NCI-H2196 (cell line): ENCODE results near the gene FRMD1.

ENCODE experiments used
- DNase-seq: peaks from one replicate; lab custom pipeline; 2025; ENCODE audit not compliant: unreplicated experiment; lab: John Stamatoyannopoulos, UW

Gene FRMD1

DNA sequence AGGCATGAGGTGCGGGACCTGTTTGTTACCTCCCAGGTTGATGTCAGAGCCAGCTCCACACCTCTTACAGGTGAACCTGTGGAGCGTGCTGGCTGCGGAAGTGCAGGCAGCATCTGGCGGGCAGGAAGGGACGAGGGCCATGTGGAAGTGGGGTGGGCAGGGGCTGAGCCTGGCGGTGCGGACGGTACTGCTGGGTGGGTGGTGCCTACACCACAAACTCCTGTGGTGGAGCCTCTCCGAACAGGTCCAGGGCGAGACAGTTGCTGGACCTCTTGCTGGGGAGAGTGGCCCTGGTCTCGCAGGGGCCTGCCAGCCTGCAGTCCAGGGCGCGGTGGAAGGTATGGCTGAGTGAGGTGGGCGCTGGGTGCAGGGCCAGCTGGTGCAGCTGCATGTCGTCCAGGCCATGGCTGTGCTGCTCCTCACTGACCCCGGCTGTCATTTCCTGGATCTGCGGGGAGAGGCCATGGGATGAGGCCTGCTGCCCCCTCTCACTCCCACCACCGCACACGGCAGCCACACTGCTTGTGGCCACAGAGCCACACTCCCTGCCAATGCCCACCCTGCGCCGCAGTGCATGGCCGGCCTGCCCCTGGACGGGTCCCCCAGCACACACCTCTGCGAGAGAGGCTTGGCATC, 22.0 kb downstream of the FRMD1 start:
- no peak for DNase-seq

DNA sequence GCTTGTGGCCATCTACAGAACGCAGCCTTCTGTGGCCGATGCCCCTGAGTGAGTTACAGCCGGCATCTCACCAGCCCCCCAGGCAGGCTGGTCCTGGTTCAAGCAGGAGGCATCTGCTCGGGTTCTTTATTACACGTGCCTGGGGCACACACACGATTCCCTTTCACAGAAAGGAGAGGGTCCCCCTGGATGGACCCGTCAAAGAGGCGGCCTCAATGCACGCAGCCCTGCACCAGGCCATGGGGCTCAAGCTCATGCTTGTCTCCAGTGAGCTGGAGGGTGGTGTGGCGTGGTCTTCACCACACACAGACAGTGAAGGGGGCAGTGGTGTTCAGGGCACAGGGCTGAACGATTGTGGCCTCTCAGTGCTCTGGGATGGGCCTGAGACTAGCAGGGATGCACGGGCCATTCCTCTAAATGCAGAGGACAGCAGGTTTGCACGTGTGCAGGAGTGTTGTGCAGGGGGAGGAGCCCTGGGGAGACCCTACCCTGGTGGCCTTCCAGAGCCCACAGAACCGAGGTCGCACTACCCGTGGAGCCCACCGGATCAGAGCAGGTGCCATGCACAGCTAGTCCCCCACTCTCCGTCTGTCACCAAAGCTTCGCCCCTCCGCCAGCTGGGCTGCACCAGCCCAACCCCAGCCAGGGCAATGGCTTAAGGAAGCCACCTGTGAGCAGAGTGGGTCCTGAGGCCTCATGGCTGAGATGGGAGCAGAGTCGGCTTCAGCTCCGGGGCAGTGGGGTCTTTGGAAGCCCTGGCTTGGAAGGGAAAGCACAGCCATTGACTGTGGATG, 23.1 kb downstream of the FRMD1 start:
- no peak for DNase-seq

DNA sequence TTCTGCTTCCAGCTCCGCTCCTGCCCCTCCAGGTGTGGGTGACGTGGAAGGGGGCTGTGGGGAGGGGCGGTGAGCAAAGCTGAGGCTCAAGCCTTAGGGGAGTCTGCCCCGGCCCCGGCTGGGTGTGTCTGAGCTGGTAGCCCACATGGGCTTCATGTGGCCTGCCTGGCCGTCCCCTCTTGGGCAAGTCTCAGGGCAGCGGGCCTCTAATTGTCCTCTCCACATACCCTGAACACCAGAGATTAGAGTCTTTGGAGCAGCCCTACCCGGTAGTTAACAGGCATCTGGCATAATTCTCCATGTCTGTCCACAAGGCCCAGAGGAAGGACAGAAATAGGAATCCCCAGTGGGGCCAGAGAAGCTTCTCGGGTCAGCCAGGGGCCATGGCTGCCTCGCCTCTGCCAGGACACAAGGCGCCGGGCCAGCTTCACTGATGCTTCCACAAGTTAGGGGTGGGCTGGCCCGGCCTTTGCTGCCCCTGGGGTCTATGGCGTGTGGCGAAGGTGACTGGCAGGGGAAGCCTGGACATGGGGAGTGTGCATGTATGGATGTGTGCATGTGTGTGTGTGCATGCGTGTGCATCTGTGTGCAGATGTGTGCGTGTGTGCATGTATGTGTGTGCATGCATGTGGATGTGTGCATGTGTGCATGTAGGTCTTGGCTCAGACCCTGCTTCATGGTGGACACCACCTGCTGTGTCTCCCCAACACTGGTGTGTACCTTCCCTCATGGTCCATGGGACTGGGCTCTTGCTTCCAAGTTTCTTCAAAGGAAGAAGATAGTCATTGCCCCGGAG, 24.0 kb downstream of the FRMD1 start:
- no peak for DNase-seq

- no peak for DNase-seq
These were observed 25.0 kb downstream of the FRMD1 start for GRCh38 chr6:168053957-168054471.

DNA sequence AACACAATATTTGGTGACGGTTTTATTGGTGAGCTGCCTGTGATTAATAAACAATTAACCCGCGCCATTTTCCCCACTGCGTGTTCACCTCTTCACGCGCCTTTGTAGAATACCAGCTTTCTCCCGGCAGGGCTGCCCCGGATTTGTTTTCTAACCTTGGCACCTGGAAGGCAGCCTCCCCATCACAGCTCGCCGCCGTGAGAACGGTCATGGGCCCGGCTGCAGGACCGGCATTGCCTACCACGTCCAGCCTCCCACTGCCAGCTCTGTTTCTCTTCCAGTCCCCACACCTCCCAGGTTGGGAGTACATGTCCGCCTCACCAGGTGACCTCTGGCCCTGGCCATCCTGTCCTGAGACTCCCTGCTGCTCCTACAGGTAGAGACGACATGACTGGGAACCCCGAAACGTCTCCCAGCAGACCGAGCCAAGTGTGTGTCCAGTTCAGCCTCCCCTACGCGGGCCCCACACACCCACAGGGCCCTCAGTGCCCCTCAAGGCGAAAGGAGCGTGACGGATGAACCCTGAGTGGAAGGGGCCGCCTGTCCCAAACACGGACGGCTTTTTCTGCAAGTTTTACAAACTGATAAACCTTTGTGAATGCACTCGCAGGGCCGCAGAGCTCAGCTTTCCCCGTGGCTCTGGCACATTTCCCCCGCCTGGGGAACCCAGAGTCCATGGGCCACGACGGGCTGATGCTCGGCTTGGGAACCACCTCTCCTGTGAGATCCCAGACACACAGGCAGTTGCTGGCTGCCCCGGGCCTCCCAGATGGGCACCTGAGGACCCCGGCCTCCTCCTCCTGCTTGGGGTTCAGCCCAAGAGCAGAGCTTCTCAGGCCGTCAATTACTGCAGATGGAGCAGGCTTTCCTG, 25.7 kb downstream of the FRMD1 start:
- no peak for DNase-seq

DNA sequence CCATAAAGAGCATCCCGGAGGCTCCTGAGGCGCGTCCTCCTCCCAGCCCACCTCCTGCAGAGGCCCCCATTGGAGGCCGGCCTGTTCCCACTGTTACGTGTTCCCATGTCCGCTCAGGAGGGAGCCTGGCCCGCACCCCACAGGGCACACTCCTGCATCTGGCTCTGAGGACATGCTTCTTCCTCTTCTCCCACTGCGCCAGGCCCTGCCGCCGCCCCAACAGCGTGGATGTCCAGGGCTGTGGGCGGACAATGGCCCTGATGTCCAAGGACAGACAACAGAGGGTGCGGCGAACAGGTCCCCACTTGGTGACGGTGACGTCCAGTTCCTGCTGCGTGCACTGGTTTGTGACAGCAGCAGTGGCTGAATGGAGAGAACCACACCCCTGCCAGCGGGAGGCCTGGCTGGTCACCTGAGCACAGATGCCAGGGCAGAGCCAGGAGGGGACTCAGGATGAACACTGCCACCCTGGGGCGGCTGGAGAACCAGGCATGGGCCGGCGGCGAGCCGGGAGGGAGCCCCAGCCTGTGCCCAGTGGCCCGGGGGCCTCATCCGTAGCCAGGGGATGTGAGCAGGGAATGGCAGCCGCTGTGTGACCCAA, 26.6 kb downstream of the FRMD1 start:
- DNase-seq = no peak

- no peak for DNase-seq
These were observed 27.4 kb downstream of the FRMD1 start for GRCh38 chr6:168051648-168052047.

DNA sequence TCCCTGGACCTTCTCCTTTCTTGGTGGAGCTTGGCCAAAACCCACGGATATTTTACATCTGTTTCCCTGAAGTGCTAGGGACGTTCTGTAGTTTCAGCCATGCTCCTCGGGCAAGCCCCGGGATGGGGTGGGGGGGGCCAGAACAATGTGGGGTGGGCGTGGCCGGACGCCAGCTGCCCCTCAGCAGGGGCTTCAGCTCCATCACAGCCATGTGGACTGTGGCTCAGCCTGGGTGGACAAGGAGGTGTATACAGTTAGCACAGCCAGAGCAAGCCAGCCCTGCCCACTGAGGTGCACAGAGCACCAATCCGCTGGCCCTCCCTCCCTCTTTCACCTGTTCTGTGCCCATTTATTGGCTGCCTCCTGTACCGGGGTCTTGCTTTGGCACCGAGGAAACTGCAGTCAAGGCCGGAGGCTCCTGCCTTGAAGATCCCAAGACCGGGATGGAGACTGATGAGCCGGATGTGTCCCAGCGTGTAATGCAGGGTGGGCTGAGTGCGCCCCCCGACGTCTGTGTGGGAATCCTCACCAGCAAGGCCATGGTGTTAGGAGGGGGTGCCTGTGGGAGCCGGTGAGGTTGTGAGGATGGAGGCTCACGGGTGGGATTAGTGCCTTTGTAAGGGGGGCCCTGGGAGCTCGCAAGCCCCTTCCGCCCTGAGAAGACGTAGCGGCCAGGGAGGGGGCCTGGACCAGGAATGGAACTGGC, 28.0 kb downstream of the FRMD1 start:
- DNase-seq = no peak

GRCh38 chr6:168050225-168050880, 28.7 kb downstream of the FRMD1 start:
- DNase-seq = no peak

GRCh38 chr6:168049706-168050224, 29.2 kb downstream of the FRMD1 start:
- no peak for DNase-seq

GRCh38 chr6:168049277-168049676, 29.7 kb downstream of the FRMD1 start:
- DNase-seq = no peak

- no peak for DNase-seq
These were observed 30.3 kb downstream of the FRMD1 start for GRCh38 chr6:168048724-168049025.

DNA sequence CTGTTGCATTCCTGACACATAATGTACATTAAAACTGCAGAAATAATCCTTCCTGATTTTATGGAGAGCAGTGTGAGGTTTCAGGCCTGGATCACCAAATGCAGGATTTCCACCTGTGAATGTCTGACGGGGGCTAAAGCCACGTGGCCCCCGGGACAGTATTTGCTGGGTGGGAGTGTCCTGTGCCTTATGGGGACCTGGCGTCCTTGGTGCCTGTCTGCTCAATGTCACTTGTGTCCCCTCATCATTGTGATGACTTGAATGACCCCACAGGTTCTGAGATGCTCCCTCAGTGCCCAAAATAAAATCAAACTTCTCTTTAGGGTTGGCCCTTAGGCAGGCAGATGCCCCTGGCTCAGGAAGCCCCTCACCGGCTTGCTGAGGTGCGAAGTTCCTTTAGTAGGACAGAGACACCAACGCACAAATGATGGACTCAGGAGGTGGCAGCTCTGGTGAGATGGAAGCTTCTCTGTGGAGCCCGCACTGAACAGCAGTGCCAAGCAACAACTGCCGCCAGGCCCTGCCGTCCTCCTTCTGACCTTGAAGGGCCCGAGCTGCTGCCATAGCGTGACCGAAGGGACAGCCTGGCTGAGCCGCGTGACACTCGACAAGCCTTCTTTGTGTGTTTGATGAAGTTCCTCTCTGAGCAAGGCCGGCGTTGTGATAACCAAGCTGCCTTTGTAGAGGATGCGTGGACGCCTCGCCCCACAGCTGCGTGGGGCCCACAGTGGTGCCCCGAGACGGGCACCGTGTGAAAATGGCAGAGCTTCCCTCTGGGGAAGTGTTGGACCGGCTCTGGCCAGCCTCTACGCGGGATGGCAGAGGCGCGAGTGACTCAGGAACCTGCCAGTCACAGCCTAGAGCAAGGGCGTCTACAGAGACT, 30.9 kb downstream of the FRMD1 start:
- DNase-seq = no peak

- no peak for DNase-seq
These were observed 32.3 kb downstream of the FRMD1 start for GRCh38 chr6:168046696-168047095.

- no peak for DNase-seq
These were observed 33.0 kb downstream of the FRMD1 start for GRCh38 chr6:168045706-168046620.

DNA sequence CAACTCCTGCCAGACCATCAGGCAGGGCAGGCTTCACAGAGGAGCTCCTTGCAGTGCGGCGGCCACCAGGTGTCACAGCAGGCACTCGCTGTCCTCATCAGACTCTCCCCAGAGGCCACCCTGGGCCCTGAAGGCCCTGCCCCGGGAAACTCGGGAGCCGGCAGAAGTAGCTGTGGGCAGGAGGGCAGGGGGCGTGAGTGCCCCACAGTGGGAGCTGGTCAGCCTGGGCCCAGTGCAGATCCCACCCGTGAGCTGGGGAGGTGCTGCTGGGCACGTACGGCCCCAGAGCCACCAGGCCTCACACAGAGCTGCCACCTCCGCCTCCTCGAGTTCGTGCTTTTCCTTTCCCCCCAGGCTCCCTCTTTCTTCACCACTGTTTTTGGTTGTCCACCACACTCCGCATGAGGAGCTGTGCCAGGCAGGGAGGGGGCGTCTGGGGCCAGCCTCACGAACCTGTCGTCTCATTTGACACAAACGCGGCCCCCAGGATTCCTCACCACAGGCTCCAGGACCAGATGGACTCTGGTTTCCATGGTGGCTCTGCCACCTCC, 33.8 kb downstream of the FRMD1 start:
- no peak for DNase-seq
